ENCODE measurements around the gene CD244. TPM values are rescaled to one million over a fixed set of nuclear protein-coding genes. Genes with fewer than 3 reads are reported as not detected.

Gene CD244
- total and polyA plus RNA-seq, 2 donors (not counting 3 experiments of a cell fraction or from before 2014, with no cell fraction given) = not detected

DNA sequence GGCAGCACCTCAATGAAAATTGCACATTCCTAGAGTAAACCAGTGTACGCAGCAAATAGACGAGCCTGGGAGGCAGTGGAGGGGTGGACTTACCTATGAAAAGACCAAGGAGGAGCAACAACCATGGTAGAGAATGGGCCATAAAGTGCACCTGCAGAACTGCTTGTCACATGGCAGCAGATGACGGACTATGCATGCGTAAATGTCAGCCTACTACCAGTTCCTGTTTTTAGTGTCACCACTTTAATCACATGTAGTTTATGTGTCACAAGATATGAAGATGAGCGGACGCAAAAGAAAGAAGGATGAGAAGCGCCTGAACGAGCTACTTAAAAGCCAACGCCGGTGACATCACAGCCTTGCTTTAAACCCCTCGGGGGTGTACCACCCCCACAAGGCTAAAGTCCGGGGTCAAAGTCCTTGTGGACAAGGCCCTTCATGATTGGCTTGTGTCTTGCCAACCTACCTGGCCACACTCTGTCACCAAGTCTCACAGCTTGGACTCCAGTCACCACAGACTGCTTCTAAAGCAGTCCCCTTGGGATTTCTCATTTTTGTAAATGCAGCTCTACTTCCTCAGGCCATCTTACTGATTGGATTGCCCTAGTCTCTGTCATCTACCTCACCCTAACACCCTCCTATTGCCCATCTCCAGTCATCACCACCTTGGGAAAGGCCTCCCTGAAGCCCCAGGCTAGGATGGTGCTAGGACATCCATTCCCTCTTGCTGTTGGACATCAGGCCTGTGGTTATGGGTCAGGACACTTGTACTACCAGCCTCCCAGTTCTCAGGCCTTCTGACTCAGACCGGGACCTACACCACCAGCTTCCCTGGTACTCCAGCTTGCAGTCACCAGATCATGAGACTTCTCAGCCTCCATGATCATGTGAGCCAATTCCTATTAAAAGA is 72.7 kb downstream of the CD244 start:
- FAIRE-seq = no peak
- no peaks in the 10 kb centered on the region for H3K9me1 ChIP-seq (replicated peaks; ENCODE audit: control insufficient read depth, extremely low read depth, insufficient read depth, low read length)
- intact Hi-C loops (cut with micrococcal nuclease) = no loop called here

More for the DNA sequence above, 72.7 kb downstream of the CD244 start:
- Histone ChIP-seq H3K9me3 (replicated peaks; ENCODE audit: control insufficient read depth, insufficient read depth, low read length) (no peaks in the 10 kb centered on the region), H4K20me1 (replicated peaks; ENCODE audit: control insufficient read depth, extremely low read depth, insufficient read depth, low read length) (no peaks in the 10 kb centered on the region), H3K27me3 (ENCODE audit: control insufficient read depth in 2 of 2, insufficient read depth in 2 of 2, low read length in 2 of 2) (no peaks in the 10 kb centered on the region), H3K36me3 (ENCODE audit: control insufficient read depth in 2 of 2, extremely low read depth in 1 of 2, insufficient read depth in 2 of 2, low read length in 2 of 2) (no peaks in the 10 kb centered on the region), H3K4me2 (ENCODE audit: insufficient read depth, low read length) (no peak overlapping the region), H3K27ac (ENCODE audit: insufficient read depth, low read depth, low read length) (no peak overlapping the region), H3K4me1 (ENCODE audit: control insufficient read depth, extremely low read depth, insufficient read depth, low read length) (no peaks in the 10 kb centered on the region), H3K9ac (replicated peaks; ENCODE audit: extremely low read depth, insufficient read depth, low read length) (no peak overlapping the region), H2AFZ (ENCODE audit: low read depth, low read length) (no peak overlapping the region), H3K4me3 (replicated peaks in 1 of 3; ENCODE audit: insufficient read depth in 1 of 3, low read depth in 1 of 3, low read length in 3 of 3) (no peak overlapping the region), H3K79me2 (ENCODE audit: control insufficient read depth, insufficient read depth, low read length) (no peaks in the 10 kb centered on the region)
- DNase-seq (ENCODE audit: low read depth, low spot score) = no peak
- no TSS peak for BruUV-seq (replicated peaks)
- TF ChIP-seq FOS (IDR thresholded peaks at IDR 0.05; ENCODE audit: borderline replicate concordance, insufficient read depth, low read length) (no peak), POLR2AphosphoS5 (IDR thresholded peaks at IDR 0.05; ENCODE audit: insufficient read depth, low read depth, low read length) (no peak), JUN (IDR thresholded peaks at IDR 0.05; ENCODE audit: borderline replicate concordance, insufficient read depth, insufficient read length, low read depth) (no peak), MYC (IDR thresholded peaks at IDR 0.05; ENCODE audit: low read depth, low read length) (no peak), EZH2 (IDR thresholded peaks at IDR 0.05; ENCODE audit: borderline replicate concordance, low read depth, low read length, severe bottlenecking) (no peak), POLR2A (IDR thresholded peaks at IDR 0.05; ENCODE audit: low read depth, low read length) (no peak), GATA2 (IDR thresholded peaks at IDR 0.05; ENCODE audit: insufficient read depth, insufficient read length, low read depth, low read length) (no peak)
- TF ChIP-seq, protein P1, sequence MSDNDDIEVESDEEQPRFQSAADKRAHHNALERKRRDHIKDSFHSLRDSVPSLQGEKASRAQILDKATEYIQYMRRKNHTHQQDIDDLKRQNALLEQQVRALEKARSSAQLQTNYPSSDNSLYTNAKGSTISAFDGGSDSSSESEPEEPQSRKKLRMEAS (IDR thresholded peaks at IDR 0.05; ENCODE audit: insufficient read depth, insufficient read length) = no peak
- TF ChIP-seq, protein P2, sequence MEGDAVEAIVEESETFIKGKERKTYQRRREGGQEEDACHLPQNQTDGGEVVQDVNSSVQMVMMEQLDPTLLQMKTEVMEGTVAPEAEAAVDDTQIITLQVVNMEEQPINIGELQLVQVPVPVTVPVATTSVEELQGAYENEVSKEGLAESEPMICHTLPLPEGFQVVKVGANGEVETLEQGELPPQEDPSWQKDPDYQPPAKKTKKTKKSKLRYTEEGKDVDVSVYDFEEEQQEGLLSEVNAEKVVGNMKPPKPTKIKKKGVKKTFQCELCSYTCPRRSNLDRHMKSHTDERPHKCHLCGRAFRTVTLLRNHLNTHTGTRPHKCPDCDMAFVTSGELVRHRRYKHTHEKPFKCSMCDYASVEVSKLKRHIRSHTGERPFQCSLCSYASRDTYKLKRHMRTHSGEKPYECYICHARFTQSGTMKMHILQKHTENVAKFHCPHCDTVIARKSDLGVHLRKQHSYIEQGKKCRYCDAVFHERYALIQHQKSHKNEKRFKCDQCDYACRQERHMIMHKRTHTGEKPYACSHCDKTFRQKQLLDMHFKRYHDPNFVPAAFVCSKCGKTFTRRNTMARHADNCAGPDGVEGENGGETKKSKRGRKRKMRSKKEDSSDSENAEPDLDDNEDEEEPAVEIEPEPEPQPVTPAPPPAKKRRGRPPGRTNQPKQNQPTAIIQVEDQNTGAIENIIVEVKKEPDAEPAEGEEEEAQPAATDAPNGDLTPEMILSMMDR (IDR thresholded peaks at IDR 0.05; ENCODE audit: extremely low read depth in 1 of 2, insufficient read depth in 1 of 2, low read depth in 1 of 2, low read length in 2 of 2) = no peak
- dilution Hi-C loops (cut with MboI; ENCODE audit: extremely low pct_ligation_motif_present, low sequenced_read_pairs) = no loop called here
- POLR2A ChIA-PET = no interaction called here
- CTCF ChIA-PET = interaction anchor here (1.6 kb wide), 1 partner anchor 13 kb away, joined by 5 read pairs; no protein-coding TSS in a partner anchor

Measured in endothelial cell of umbilical vein (primary cell).